HG03558 (cell line): Measurements from ENCODE around the gene MPDZ.

Experiments used
- ATAC-seq: cut with Tn5 transposase; IDR thresholded peaks from one replicate; pipeline ENCODE4 v1.9.1; 2021; ENCODE audit warnings: moderate number of reproducible peaks; ENCODE audit not compliant: unreplicated experiment; ENCODE audit errors: extremely low read depth

The MPDZ gene

DNA sequence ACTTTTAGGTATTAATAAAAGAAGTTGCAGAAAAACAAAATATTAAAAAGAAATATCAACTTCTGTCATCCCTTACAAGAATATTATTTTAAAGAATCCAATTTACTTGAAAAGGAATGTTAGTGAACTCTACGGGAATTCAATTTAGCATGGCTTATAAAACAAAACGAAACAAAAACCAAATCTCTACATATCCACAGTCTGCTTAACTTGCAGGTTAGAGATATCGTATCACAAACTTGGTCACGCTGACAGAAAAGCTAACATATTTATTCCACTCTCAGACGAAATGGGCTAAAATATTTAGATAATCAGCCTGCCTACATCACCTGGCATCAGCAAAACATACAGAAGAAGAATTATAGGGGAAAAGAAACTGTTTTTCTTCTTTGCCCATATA, 92.7 kb downstream of the MPDZ start:
- ATAC-seq = no peak

DNA sequence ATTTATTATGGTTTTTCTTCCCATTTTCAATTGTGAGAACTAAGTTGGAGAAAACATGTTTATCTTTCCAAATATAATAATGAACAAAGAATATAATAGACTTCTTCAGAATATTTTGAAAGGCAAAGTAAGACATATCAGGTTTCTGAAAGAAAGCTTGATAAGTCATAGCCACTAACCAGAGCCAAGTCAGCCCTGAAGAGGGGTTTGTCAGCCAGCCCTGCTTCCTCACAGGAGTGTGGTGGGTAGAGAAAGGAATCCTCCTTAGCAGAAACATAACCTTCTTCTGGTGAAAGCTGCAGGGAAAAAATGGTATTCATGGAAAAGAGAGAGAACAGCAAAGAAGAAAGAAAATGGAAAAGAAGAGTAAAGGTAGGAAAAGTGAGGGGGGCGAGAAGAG, 93.4 kb downstream of the MPDZ start:
- no peak for ATAC-seq

DNA sequence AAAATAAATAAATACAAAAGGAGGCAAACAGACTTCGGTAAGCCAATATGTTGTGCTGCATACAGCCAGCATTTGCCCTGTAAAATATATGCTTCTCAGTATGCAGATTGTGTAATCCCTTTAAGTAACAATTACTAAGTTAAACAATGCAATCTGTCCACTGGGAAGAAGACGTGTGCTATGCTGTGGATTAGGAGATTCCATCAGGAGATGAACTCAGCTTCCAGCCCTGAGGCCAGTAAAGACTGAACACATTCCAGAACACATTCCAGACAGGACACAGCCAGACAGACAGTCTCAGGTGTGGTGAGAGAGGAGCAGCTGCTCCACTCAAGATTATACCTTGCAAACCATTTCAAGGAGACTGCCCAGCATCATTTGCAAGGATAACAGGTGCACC, 97.8 kb downstream of the MPDZ start:
- ATAC-seq = no peak

DNA sequence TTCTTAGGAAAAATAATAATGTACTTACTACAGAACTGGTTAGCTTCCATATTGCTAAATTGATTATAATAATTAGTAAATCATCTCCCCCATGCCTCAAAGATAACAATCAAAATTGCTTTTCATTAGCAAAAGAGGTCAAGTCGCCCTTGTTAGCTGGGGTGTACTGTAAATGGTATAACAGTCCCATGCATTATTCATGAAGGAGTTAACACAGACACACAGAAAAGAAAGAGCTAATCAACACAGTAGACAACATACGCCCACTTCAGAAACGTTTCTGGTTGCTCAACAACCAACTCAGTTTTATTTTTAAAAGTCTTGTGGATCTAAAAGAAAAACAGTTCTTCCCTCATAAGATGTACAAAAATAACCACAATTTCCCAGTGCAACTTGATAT, 100.2 kb downstream of the MPDZ start:
- no peak for ATAC-seq

DNA sequence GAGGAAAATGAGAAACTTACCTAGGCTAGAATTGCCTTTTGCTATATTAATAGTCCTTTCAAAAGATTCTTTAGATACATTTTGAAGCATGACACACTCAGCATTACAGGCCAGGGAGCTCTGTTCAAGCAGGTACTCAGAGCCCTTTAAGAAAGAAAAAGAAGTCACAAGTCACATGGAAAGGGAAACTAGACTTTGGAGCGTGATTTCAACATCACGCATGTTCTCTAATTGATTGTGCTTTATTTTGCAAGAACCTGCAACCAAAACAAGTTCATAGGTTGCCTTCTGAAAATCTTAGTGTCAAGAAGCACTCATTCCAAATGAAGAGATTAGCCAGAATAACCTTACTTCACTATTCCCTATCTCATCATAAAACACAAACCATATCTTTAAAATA, 103.8 kb downstream of the MPDZ start:
- ATAC-seq = no peak

DNA sequence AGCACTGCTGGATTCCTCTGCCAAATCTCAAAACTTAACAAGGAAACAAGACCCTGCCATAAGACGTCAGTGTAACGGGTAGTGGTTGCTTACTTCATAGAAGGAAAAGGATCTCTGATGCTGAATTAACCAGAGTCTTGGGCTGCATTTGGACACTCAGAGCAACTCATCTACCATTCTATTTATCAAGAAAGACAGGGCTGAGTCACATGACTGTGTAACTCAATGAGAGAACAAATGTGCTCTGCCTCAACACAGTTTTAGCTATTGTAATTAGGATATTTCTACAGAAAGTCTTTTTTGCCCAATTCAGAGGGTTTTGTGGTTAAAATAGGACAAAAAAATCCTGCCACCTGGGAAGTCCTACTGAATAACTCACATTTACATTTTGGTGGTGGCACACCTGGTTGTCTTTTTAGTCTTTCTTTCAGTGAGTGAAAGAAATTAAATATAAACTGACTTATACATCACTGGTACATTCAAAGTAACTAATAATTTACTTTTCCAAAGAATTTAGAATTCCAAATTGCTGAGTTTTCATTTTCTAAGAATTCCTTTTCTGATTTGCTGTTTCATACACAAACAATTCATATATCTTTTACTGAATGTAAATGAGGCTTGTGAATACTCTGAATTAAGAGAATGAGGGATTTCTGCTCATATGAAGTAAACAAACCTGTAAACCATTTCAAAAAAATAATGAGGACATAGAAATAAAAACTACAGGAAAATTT, 104.4 kb downstream of the MPDZ start:
- ATAC-seq = no peak

DNA sequence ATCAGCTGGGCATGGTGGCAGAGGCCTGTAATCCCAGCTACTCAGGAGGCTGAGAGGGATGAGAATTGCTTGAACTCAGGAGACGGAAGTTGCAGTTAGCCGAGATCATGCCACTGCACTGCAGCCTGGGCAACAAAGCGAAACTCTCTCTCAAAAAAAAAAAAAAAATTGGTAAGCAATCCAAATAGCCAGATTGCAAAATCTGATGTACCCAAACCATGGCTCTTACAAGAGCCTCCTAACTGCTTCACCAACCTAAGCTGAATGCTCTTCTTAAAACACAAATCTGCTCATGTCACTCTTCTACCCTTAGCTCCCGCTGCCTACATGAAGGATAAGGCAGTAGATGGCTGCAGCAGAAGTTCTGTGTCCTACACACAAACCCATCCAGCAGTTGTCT, 105.9 kb downstream of the MPDZ start:
- ATAC-seq = no peak

DNA sequence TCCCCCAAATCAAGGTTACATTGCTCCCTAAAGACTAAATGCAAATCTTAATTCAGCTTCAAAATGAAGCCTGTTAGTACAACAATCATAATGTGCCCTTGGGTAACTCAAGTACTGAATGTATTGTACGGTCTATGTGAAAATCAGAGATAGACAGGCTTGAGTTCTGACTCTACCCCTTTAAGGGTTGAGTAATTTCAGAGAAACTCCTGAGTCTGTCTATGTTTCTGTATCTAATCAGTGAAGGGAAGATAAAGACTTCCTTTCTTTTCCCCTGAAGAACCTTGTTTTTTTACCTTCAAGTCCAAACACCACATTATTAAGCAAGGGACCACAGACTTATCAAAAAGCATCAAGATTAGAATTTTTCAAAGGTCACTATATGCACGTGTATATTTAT, 108.2 kb downstream of the MPDZ start:
- no peak for ATAC-seq

DNA sequence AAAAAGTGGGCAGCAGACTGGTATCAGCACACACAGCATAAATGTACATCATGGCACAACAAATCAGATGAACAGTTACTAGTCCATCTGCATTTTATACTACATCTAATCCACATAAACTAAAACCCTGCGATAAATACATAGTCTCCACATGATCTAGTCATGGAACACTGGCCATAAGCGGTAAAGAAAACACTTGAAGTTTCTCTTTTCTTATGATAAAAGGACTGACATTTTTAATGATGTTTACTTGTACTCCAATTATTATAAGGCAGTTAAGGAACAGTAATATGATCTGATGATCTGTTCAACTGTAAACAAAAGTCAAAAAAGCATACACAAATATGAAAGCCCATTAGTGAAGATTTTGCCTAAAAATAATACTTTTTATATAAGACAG, 112.5 kb downstream of the MPDZ start:
- no peak for ATAC-seq

DNA sequence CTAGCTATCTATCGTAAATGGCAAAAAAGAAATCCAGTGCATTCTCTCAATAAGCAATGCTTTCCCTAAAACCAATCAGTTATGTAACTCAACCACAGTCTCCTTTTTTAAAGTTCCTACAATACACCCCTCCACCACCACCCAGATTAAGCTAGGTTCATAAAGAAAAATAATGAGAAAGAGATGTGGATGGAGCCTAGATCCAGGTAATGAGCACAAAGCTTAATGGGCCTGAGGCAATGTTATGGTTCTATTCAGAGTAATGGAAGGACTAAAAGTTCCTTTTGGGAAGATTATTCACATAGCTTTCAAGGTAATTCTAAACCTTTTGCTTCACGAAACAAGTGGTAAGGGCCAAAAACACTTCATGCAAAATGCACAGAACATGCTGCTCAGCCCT, 113.5 kb downstream of the MPDZ start:
- ATAC-seq = no peak

DNA sequence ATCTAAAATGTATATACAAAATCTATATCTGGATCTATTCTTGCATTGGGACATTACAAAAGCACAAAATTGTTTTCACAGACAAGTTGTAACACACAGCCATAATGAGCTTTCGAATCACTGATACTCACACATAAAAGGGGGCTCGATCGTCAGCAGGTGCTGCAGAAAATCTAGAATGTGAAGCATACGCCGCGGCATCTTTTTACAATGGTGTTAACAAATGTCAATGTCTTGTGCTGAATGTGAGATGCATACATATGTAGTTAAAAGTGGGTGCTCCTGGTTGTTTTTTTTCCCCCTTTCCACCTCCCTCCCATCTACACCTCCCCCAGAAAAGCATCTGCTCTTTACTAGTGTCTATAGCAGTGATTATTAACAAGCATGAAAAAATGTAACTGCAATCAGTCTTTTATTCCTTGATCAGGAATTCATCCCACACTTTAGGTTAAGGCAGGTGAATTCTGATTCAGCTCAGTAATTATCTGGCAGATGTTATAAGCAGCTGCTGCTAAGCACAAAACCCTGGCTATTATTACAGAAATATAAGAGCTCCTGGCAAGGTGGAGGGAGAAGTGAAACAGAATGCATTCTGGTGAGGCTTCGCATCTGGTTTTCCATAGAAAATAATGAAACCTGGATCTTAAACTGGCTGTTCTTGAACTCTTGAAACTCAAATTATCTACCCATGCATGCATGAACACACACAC, 114.1 kb downstream of the MPDZ start:
- no peak for ATAC-seq

DNA sequence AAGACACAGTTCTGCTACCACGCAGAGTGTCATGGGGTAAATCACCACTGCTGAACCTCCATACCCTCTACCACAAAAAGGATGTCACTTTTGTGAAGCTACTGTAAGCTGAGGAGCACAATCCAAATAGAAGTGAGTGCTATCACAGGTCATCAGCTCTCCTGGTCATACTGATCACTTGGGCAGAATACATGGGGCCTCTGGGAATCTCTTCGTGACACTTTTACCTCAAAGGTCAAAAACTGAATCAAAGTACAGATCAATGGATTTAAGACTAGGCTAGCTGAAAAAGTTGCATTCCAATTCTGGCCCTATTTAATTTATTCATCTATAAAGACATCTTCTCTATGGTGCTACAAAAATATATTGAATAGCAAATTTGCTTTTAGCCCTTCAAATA, 115.5 kb downstream of the MPDZ start:
- no peak for ATAC-seq

DNA sequence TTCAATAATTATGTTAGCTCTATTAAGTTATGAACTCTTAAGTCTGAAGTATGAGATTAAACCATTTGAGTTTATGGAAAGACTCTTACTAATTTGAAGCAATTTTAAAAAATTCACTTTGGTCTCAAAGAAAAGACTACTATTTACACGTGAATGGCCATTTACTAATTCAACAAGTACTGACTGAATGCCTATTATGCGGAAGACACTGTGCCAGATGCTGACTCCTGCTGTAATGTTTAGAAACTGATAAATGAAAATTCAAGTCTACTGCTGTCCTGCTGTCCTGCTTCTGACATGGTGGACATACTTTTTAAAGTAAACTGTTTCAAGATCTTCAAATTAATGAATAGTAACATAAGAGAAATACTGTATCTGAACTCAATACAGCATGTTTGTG, 116.2 kb downstream of the MPDZ start:
- no peak for ATAC-seq

DNA sequence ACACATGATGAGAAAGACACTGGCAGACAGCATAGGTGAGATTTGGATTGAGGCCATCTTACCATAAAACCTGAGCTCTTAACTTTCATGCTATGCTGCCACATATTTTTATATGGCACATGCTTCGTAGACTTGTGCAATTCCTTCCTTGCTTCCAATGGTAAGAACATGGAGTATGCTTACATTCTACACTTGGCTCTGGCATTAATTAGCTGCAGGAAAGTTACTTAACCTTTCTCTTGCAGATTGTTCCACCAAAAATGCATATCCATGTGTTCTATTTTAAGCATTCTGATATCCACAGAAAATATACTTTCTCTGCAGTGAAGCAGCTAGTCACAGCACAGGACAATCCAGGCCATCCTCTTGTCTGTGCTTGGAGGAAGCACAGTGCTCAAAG, 119.4 kb downstream of the MPDZ start:
- no peak for ATAC-seq

DNA sequence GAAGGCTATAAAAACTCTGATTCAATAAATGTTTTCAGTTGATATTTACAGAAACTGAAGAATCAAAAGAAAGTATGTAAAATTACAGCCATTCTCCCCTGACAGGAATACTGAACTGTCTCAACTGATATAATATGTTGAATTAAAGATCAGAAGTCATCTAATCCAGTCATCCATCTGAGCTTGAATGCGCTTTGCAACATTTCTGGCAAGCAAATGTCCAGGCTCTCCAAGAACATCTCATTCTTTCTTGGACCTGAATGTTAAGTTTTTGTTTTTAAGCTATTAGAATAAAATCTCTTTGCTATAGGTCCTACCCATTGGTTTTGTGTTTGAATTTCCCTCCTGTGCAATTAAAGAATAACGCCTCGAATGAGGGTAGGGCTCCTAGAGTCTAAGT, 120.5 kb downstream of the MPDZ start:
- ATAC-seq = no peak

DNA sequence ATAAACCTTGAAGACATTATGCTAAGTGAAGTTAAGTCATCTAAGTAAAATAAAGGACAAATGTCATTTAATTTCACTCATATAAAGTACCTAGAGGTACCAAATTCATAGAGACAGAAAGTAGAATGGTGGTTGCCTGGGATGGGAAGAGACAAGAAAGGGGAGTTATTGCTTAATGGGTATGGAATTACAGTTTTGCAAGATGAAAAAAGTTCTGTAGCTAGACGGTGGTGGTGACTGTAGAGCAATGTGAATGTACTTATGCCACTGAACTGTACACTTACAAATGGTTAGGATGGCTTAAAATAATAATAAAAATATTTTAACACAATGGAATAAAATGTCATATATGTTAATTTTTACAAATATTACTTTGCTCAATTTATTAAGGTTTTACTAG, 128.0 kb downstream of the MPDZ start:
- ATAC-seq = no peak

DNA sequence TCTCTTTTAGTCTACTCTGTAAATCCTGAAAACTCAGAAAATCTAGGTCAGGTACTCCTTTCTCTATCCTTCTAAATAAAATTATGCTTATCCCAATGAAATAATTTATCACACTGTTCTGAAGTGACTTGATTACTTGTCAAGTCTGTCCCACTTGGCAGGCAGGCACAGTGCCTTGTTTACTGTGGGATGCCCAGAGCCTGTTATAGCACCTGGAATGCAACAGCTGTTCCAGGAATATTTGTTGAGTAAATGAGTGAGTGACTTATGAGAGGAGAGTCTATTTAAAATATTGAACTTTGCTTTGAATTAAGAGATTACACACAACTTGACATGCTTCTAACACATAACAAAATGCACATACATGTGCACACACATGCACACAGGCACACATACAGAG, 130.0 kb downstream of the MPDZ start:
- ATAC-seq = no peak

DNA sequence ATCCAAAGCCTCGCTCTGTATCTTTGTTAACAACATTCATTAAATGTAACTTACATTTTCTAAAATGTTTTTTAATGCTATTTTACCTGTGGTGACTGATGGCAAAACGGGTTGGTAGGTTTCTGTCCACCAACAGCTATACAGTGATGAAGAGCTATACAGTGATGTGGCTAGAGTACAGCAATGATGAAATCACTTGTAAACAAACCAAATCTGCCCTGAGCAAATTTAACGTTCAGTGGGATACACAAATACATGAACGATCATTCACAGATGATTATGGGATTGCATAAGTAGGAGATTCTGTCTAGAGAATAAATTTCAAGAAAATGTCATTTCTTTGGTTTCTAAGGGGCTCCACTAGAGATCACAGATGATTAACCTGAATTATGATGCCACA, 132.7 kb downstream of the MPDZ start:
- no peak for ATAC-seq

DNA sequence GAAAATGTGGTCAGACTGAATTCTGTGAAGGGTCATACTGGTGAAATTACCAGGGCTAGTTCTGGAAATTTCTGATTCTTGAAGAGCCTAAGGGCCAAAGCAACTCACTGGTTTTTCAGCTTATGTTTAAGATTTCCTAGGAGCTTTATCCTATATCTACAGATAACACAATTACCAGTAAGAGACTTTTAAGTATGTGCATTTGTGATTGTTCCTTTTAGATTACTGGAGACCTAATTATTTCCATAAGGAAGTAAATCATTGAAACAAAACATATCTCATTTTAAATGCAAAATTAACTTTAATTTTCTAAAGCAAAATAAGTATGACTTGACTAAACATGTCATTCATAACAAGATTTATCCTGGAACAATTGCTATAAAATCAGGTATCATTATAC, 134.2 kb downstream of the MPDZ start:
- ATAC-seq = no peak

DNA sequence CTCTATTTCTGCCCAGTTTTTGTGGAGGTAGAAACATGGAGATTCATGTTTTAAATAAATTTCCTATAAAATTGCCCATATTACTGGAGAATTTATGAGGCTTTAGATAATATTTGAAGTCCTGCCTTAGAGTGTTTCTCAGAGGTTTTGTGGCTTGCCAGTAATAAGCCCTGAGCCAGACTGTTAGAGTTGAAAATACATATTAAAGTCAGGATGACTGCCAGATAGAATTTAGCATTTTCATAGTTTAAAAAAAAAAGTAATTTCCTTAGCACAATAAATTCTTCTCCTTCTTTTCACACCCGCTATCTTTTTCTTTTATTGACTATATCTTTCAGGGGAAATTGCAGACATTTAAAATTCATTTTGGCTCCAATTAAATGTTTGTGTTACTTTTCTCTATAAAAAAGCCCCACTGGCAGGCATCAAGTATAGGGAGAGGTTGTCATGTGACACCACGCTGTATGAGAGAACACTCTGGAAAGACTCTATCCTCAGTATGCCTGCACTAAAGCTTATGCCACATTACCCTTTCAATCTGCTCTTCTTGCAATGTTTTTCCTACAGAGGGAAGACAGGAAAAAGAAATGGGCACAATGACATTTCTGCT, 135.2 kb downstream of the MPDZ start:
- no peak for ATAC-seq

DNA sequence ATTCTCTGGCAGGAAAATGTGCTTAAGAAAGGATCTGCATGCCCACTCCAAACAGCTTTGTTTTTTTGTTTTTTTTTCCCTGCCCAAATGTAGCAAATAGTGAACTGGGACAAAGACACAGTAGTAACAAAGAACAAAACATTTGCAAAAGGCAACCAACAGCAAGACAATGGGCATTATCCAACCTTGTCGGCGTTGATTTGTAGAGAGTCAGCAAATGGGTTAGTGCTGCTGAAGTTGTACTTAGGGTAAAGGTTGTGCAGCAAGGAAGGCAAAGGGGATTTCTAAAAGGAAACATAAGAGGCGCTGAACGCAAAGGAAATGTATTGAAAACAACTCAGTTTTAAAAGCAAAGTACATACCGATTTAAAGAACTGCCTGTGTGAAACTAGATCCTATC, 136.2 kb downstream of the MPDZ start:
- ATAC-seq = no peak

DNA sequence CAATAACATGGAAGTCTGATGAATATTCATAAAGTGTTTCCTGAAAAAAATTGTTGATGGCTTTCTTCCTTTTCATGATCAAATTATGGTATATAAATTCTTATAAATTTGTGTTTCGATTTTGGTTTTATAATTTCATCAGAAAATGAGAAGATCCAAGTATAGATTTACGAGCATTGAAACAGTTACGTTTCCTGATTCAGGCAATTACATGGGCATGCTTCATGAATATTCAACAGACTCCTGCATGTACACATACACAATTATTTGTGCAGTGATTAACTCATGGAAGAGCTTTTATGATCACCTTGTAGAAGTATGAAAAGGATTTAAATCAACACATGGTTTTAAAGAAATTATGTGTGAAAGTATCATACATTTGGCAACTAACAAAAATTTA, 136.7 kb downstream of the MPDZ start:
- ATAC-seq = no peak
